BLaER1 (cell line): Measurements from ENCODE around the gene ZNF831.

Source experiments
- H3K27ac ChIP-seq: shearing (Covaris generic); formaldehyde crosslinking; 2 replicates; pipeline ENCODE4 v1.8.1; 2022
- H3K27me3 ChIP-seq: shearing (Covaris generic); formaldehyde crosslinking; 2 replicates; pipeline ENCODE4 v1.8.1; 2022
- H3K36me3 ChIP-seq: shearing (Covaris generic); formaldehyde crosslinking; 2 replicates; pipeline ENCODE4 v1.8.1; 2022
- H3K4me1 ChIP-seq: shearing (Covaris generic); formaldehyde crosslinking; 2 replicates; pipeline ENCODE4 v1.8.1; 2022
- H3K4me2 ChIP-seq: shearing (Covaris generic); formaldehyde crosslinking; 2 replicates; pipeline ENCODE4 v1.8.1; 2022
- H3K4me3 ChIP-seq: shearing (Covaris generic); formaldehyde crosslinking; 2 replicates; pipeline ENCODE4 v1.8.1; 2022
- H3K9ac ChIP-seq: shearing (Covaris generic); formaldehyde crosslinking; 2 replicates; pipeline ENCODE4 v1.8.1; 2022
- H3K9me3 ChIP-seq: shearing (Covaris generic); formaldehyde crosslinking; 2 replicates; pipeline ENCODE4 v1.8.1; 2022
- H4K20me1 ChIP-seq: shearing (Covaris generic); formaldehyde crosslinking; 2 replicates; pipeline ENCODE4 v1.8.1; 2022
- Cebpa-rat ChIP-seq: shearing (Covaris generic); IDR thresholded peaks from 2 replicates; pipeline ENCODE4 v1.8.1; 2022

The ZNF831 gene

GRCh38 chr20:59307270-59307669 lies 143.6 kb downstream of the ZNF831 start:
- no peaks in the 10 kb centered on the region for H4K20me1 ChIP-seq
- TF ChIP-seq Cebpa-rat: no peak
- H3K36me3 ChIP-seq: no peaks in the 10 kb centered on the region
- H3K9me3 ChIP-seq: no peaks in the 10 kb centered on the region
- no peak overlapping the region for H3K9ac ChIP-seq
- H3K4me3 ChIP-seq: no peak overlapping the region
- no peak overlapping the region for H3K27ac ChIP-seq
- H3K4me2 ChIP-seq: no peak overlapping the region
- H3K27me3 ChIP-seq: no peaks in the 10 kb centered on the region
- no peaks in the 10 kb centered on the region for H3K4me1 ChIP-seq
